GM23338 (cell line): ENCODE results near the gene MRGPRF. TPM values are rescaled to one million over a fixed set of nuclear protein-coding genes. Genes with fewer than 3 reads are reported as not detected.

Experiments used
- ATAC-seq: fragments of 200-7000 bp; cut with Tn5 transposase; 3 replicates; pipeline ENCODE4 v1.9.1; 2020
- DNase-seq: peaks from one replicate; pipeline ENCODE4 v3.0.0-alpha.2; 2015; ENCODE audit warnings: low spot score
- H2AFZ ChIP-seq: fragments of 200-600 bp; sonication (generic); 2 replicates; pipeline ENCODE4 v1.8.0; 2016; ENCODE audit warnings: antibody characterized with exemption, mild to moderate bottlenecking, moderate library complexity
- H3F3A ChIP-seq: fragments of 200-600 bp; sonication (generic); replicated peaks from 2 replicates; pipeline ENCODE4 v1.8.0; 2017; ENCODE audit warnings: antibody characterized with exemption, mixed run types, low read depth
- H3K27ac ChIP-seq: fragments of 200-600 bp; sonication (generic); 2 replicates; pipeline ENCODE4 v1.6.1; 2016; ENCODE audit warnings: low read depth
- H3K27me3 ChIP-seq: fragments of 200-600 bp; sonication (generic); 2 replicates; pipeline ENCODE4 v1.8.0; 2016; ENCODE audit warnings: mild to moderate bottlenecking, mixed run types, moderate library complexity; ENCODE audit not compliant: insufficient read depth
- H3K36me3 ChIP-seq: fragments of 200-600 bp; sonication (generic); 2 replicates; pipeline ENCODE4 v1.8.0; 2016; ENCODE audit warnings: mild to moderate bottlenecking; ENCODE audit not compliant: insufficient read depth
- H3K4me1 ChIP-seq: fragments of 200-600 bp; sonication (generic); 2 replicates; pipeline ENCODE4 v1.8.0; 2016; ENCODE audit warnings: mild to moderate bottlenecking, moderate library complexity; ENCODE audit not compliant: insufficient read depth
- H3K4me2 ChIP-seq: fragments of 200-600 bp; sonication (generic); 2 replicates; pipeline ENCODE4 v1.7.1; 2017; ENCODE audit warnings: mixed run types
- H3K4me3 ChIP-seq: fragments of 200-600 bp; sonication (generic); 2 replicates; pipeline ENCODE4 v1.6.1; 2016; ENCODE audit warnings: mixed run types
- H3K79me2 ChIP-seq: fragments of 200-600 bp; sonication (generic); replicated peaks from 2 replicates; pipeline ENCODE4 v1.8.0; 2017; ENCODE audit warnings: mild to moderate bottlenecking; ENCODE audit not compliant: insufficient read depth
- H3K9me2 ChIP-seq: fragments of 200-600 bp; sonication (generic); 2 replicates; pipeline ENCODE4 v1.8.0; 2017; ENCODE audit not compliant: insufficient read depth
- H4K20me1 ChIP-seq: fragments of 200-600 bp; sonication (generic); replicated peaks from 2 replicates; pipeline ENCODE4 v1.8.0; 2017; ENCODE audit warnings: mild to moderate bottlenecking; ENCODE audit not compliant: insufficient read depth
- H3K27ac Mint-ChIP-seq: 2 replicates; pipeline ENCODE4 v1.8.0; 2020; ENCODE audit warnings: inconsistent platforms, mild to moderate bottlenecking, moderate library complexity, mixed read lengths
- H3K27me3 Mint-ChIP-seq: 3 replicates; pipeline ENCODE4 v1.8.0; 2022; ENCODE audit warnings: low read depth, mild to moderate bottlenecking, moderate library complexity, mixed read lengths, inconsistent platforms; ENCODE audit not compliant: insufficient read depth, poor library complexity
- H3K36me3 Mint-ChIP-seq: 3 replicates; pipeline ENCODE4 v1.8.0; 2021; ENCODE audit warnings: low read depth, mild to moderate bottlenecking, inconsistent platforms, moderate library complexity, mixed read lengths
- H3K4me1 Mint-ChIP-seq: 3 replicates; pipeline ENCODE4 v1.8.0; 2020; ENCODE audit warnings: mild to moderate bottlenecking, inconsistent platforms, mixed read lengths
- H3K4me3 Mint-ChIP-seq: 3 replicates; pipeline ENCODE4 v1.8.0; 2021; ENCODE audit warnings: moderate library complexity, mild to moderate bottlenecking, inconsistent platforms, mixed read lengths
- H3K9me3 Mint-ChIP-seq: 3 replicates; pipeline ENCODE4 v1.8.0; 2020; ENCODE audit warnings: moderate library complexity, mild to moderate bottlenecking, inconsistent platforms, mixed read lengths
- CREB1 ChIP-seq: fragments of 250-450 bp; sonication (Bioruptor Pico); IDR thresholded peaks from 2 replicates; pipeline ENCODE4 v1.5.0; 2020; ENCODE audit warnings: low read depth, mild to moderate bottlenecking, moderate library complexity
- CTCF ChIP-seq, 2 experiments: fragments of 200-600 bp in 1 of 2; sonication (generic) in 1 of 2; conservative IDR thresholded peaks; 2 replicates each; pipeline versions ENCODE4 v1.5.1 to v1.6.1; 2016 to 2017; ENCODE audit warnings: antibody characterized with exemption in 2 of 2, low read depth in 2 of 2, mild to moderate bottlenecking in 2 of 2, moderate library complexity in 1 of 2
- EZH2 ChIP-seq: fragments of 200-600 bp; sonication (generic); IDR thresholded peaks from one replicate; pipeline ENCODE4 v1.8.0; 2017; ENCODE audit warnings: antibody characterized with exemption, mild to moderate bottlenecking, low read depth; ENCODE audit not compliant: unreplicated experiment
- JUNB ChIP-seq: IDR thresholded peaks from one replicate; pipeline ENCODE4 v1.6.1; 2016; ENCODE audit warnings: antibody characterized with exemption; ENCODE audit not compliant: unreplicated experiment
- NANOG ChIP-seq: IDR thresholded peaks from 2 replicates; pipeline ENCODE4 v1.6.1; 2016; ENCODE audit warnings: antibody characterized with exemption, borderline replicate concordance
- POLR2AphosphoS5 ChIP-seq: IDR thresholded peaks from 2 replicates; pipeline ENCODE4 v1.6.1; 2016; ENCODE audit warnings: antibody characterized with exemption, low read depth
- REST ChIP-seq: IDR thresholded peaks from one replicate; pipeline ENCODE4 v1.6.1; 2018; ENCODE audit warnings: antibody characterized with exemption; ENCODE audit not compliant: unreplicated experiment
- STAT1 ChIP-seq: IDR thresholded peaks from one replicate; pipeline ENCODE4 v1.6.1; 2016; ENCODE audit warnings: antibody characterized with exemption; ENCODE audit not compliant: unreplicated experiment
- ZNF114 ChIP-seq: fragments of 250-450 bp; sonication (Bioruptor Pico); IDR thresholded peaks from 2 replicates; pipeline ENCODE4 v1.5.0; 2020; ENCODE audit warnings: mild to moderate bottlenecking, moderate library complexity
- ZNF462 ChIP-seq: fragments of 250-450 bp; sonication (Bioruptor Pico); IDR thresholded peaks from 2 replicates; pipeline ENCODE4 v1.5.0; 2020; ENCODE audit warnings: mild to moderate bottlenecking, moderate library complexity
- polyA plus RNA-seq: library from polyadenylated mRNA; unstranded; fragments of >200 nt; fragmentation: Nextera tagmentation; extraction: Ambion mirVana; gene quantifications from 2 replicates; pipeline ENCODE4 v1.2.1, GENCODE V29; 2016
- total RNA-seq: library from RNA; depleted of rRNA; stranded (reverse); fragments of >200 nt; shearing (Covaris generic); gene quantifications from 2 replicates; pipeline ENCODE4 v1.2.3, GENCODE V29; 2014

MRGPRF gene
- total and polyA plus RNA-seq, 2 experiments from 2014 or later, result 3.3 to 9.0 TPM

- TF ChIP-seq ZNF462 (CRISPR knock-in tag) (no peak), JUNB (no peak), NANOG (no peak), CTCF (conservative IDR thresholded peaks at IDR 0.05; ENCODE audit: low read depth in 2 of 2) (no peak), STAT1 (no peak), ZNF114 (CRISPR knock-in tag) (no peak), EZH2 (no peak)
Measured at GRCh38 chr11:69002570-69003231, 10.3 kb downstream of the MRGPRF start (continued).

- H3K4me3 ChIP-seq, result no peak overlapping the region
- no peak overlapping the region for H2AFZ ChIP-seq
- H3K9me3 Mint-ChIP-seq, result no peaks in the 10 kb centered on the region
- DNase-seq, result no peak
- H3K36me3 Mint-ChIP-seq, result peaks cover 3% of the 10 kb centered on the region; the same call in 1 of the 3 replicates
- H3K9me2 ChIP-seq, result no peaks in the 10 kb centered on the region
- no peaks in the 10 kb centered on the region for H3K36me3 ChIP-seq
- H3K4me1 Mint-ChIP-seq, result peaks cover 5% of the 10 kb centered on the region; the same call in 2 of the 3 replicates
- no peaks in the 10 kb centered on the region for H3K79me2 ChIP-seq
- no peak for ATAC-seq
- H3K27me3 Mint-ChIP-seq, result peaks cover 4% of the 10 kb centered on the region
- H3F3A ChIP-seq, result no peaks in the 10 kb centered on the region
- H3K27ac Mint-ChIP-seq, result no peak overlapping the region
- H3K27me3 ChIP-seq, result no peaks in the 10 kb centered on the region
- no peaks in the 10 kb centered on the region for H4K20me1 ChIP-seq
- no peaks in the 10 kb centered on the region for H3K4me1 ChIP-seq
- H3K4me3 Mint-ChIP-seq, result no peak overlapping the region
- no peak overlapping the region for H3K4me2 ChIP-seq
- no peak overlapping the region for H3K27ac ChIP-seq
- TF ChIP-seq REST (no peak), POLR2AphosphoS5 (no peak), CREB1 (no peak), ZNF114 (CRISPR knock-in tag) (no peak), JUNB (no peak), STAT1 (no peak)
Measured at GRCh38 chr11:69002110-69002569, 10.9 kb downstream of the MRGPRF start.
